Spleen (tissue), 3 donors: ENCODE results near the gene RSPRY1.

Source experiments
- POLR2A ChIP-seq, 3 donors: fragments of 450-650 bp; IDR thresholded peaks; one replicate each; pipeline ENCODE4 v1.5.1; 2017; ENCODE audit warnings: antibody characterized with exemption in 3 of 3, mild to moderate bottlenecking in 1 of 3
- POLR2AphosphoS5 ChIP-seq, 3 donors: sonication (generic); formaldehyde crosslinking; IDR thresholded peaks; one replicate each; pipeline ENCODE4 v1.5.1; 2017; ENCODE audit warnings: antibody characterized with exemption in 3 of 3

DNA sequence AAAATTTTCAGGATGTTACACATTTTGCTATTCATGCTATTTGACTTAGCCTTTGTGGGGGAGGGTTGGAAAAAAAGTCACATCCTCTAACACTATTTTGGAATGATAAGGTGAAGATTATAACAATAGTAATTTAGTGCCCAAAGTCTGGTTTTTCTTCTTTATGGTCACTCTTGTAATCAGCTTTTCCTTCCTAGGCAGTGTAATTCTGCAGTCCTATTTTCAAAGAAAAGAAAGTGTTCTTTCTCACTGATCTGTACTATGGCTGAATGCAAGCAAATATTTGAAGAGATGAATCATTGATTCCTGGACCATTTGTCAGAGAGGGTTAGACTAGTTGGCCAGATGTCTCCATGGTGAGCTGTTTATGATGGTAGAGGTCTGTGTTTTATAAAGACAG, 8.4 kb downstream of the RSPRY1 start:
- TF ChIP-seq POLR2A (IDR thresholded peaks at IDR 0.05) (no peak), POLR2AphosphoS5 (IDR thresholded peaks at IDR 0.05) (no peak)
